ENCODE measurements around the gene COL19A1. TPM values are rescaled to one million over a fixed set of nuclear protein-coding genes. Genes with fewer than 3 reads are reported as not detected.

The COL19A1 gene
- total RNA-seq, 1 experiment from 2014 or later: not detected

GRCh38 chr6:69973138-69973537 is 106.8 kb downstream of the COL19A1 start:
- no peaks in the 10 kb centered on the region for H3K4me1 ChIP-seq (replicated peaks; ENCODE audit: insufficient read depth)
- intact Hi-C loops (cut with micrococcal nuclease; ENCODE audit: unreplicated experiment): no loop called here
- H4K20me1 ChIP-seq (ENCODE audit: insufficient read depth): no peaks in the 10 kb centered on the region
- TF ChIP-seq EZH2 (IDR thresholded peaks at IDR 0.05; ENCODE audit: low read depth): no peak
- TF ChIP-seq CTCF (conservative IDR thresholded peaks at IDR 0.05): no peak
- no peak for DNase-seq
- no peak overlapping the region for H2AFZ ChIP-seq
- H3K4me2 ChIP-seq: no peak overlapping the region
- H3K27me3 ChIP-seq (ENCODE audit: insufficient read depth, low read depth): no peaks in the 10 kb centered on the region
- CTCF ChIA-PET: no interaction called here
- POLR2A ChIA-PET (ENCODE audit: unreplicated experiment): no interaction called here
- H3K79me2 ChIP-seq (ENCODE audit: low read depth): no peaks in the 10 kb centered on the region
- H3K4me3 ChIP-seq: no peak overlapping the region
- no TSS peak for BruUV-seq (replicated peaks)
- H3K27ac ChIP-seq: no peak overlapping the region
- H3F3A ChIP-seq (ENCODE audit: insufficient read depth, low read depth): no peaks in the 10 kb centered on the region
- no peaks in the 10 kb centered on the region for H3K9me3 ChIP-seq (ENCODE audit: insufficient read depth, low read depth)
- no peaks in the 10 kb centered on the region for H3K36me3 ChIP-seq (ENCODE audit: low read depth)
- no peaks in the 10 kb centered on the region for H3K9me2 ChIP-seq (ENCODE audit: insufficient read depth)

DNA sequence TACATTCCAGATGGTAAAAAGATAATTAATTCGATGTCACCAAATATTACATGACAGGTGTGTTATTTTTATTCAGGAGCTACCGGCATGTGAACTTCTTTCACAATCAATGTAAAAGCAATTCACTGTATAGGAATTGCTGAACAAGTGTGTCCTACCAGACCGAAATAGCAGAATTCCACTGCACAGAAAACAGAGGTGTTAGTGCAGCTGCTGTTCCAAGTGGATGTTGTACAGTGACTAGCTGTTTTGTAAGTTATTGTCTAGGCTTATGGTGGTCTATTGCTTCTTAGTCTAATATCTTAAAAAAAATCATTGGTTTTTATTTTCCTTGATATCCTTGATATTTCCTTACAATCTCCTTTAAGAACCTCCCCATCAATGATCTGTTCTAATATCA is 107.4 kb downstream of the COL19A1 start:
- Histone ChIP-seq H3K9me2 (ENCODE audit: insufficient read depth) (no peaks in the 10 kb centered on the region), H3K36me3 (ENCODE audit: low read depth) (no peaks in the 10 kb centered on the region), H3K4me3 (no peak overlapping the region), H3K27ac (no peak overlapping the region), H4K20me1 (ENCODE audit: insufficient read depth) (no peaks in the 10 kb centered on the region), H3K27me3 (ENCODE audit: insufficient read depth, low read depth) (no peaks in the 10 kb centered on the region), H3K9me3 (ENCODE audit: insufficient read depth, low read depth) (no peaks in the 10 kb centered on the region), H3K4me2 (no peak overlapping the region), H3K79me2 (ENCODE audit: low read depth) (no peaks in the 10 kb centered on the region), H3K4me1 (replicated peaks; ENCODE audit: insufficient read depth) (no peaks in the 10 kb centered on the region), H3F3A (ENCODE audit: insufficient read depth, low read depth) (no peaks in the 10 kb centered on the region), H2AFZ (no peak overlapping the region)
- CTCF ChIA-PET: no interaction called here
- intact Hi-C loops (cut with micrococcal nuclease; ENCODE audit: unreplicated experiment): no loop called here
- no TSS peak for BruUV-seq (replicated peaks)
- DNase-seq: no peak
- POLR2A ChIA-PET (ENCODE audit: unreplicated experiment): no interaction called here
- TF ChIP-seq CTCF (conservative IDR thresholded peaks at IDR 0.05) (no peak), EZH2 (IDR thresholded peaks at IDR 0.05; ENCODE audit: low read depth) (no peak)

GRCh38 chr6:69974193-69974592 is 107.8 kb downstream of the COL19A1 start:
- ChIA-PET POLR2A (ENCODE audit: unreplicated experiment) (no interaction called here), CTCF (no interaction called here)
- Histone ChIP-seq H3K4me3 (no peak overlapping the region), H3K27ac (no peak overlapping the region), H3K9me2 (ENCODE audit: insufficient read depth) (no peaks in the 10 kb centered on the region), H3K4me2 (no peak overlapping the region), H3K27me3 (ENCODE audit: insufficient read depth, low read depth) (no peaks in the 10 kb centered on the region), H3K79me2 (ENCODE audit: low read depth) (no peaks in the 10 kb centered on the region), H3F3A (ENCODE audit: insufficient read depth, low read depth) (no peaks in the 10 kb centered on the region), H3K36me3 (ENCODE audit: low read depth) (no peaks in the 10 kb centered on the region), H2AFZ (no peak overlapping the region), H3K9me3 (ENCODE audit: insufficient read depth, low read depth) (no peaks in the 10 kb centered on the region), H3K4me1 (replicated peaks; ENCODE audit: insufficient read depth) (no peaks in the 10 kb centered on the region), H4K20me1 (ENCODE audit: insufficient read depth) (no peaks in the 10 kb centered on the region)
- no peak for DNase-seq
- intact Hi-C loops (cut with micrococcal nuclease; ENCODE audit: unreplicated experiment): no loop called here
- no TSS peak for BruUV-seq (replicated peaks)
- TF ChIP-seq EZH2 (IDR thresholded peaks at IDR 0.05; ENCODE audit: low read depth): no peak
- TF ChIP-seq CTCF (conservative IDR thresholded peaks at IDR 0.05): no peak

Data from PC-9 (cell line).